Epithelial cell of proximal tubule (primary cell): ENCODE data around the gene PLS3. TPM values are rescaled to one million over a fixed set of nuclear protein-coding genes. Genes with fewer than 3 reads are reported as not detected.

Source experiments
- DNase-seq: peaks from one replicate; pipeline ENCODE4 v3.0.0-alpha.2; 2011; ENCODE audit warnings: low read depth
- H3K4me3 ChIP-seq: 2 replicates; pipeline ENCODE4 v1.5.1; 2011; ENCODE audit warnings: low read depth, mild to moderate bottlenecking, low read length
- CTCF ChIP-seq: conservative IDR thresholded peaks from 2 replicates; pipeline ENCODE4 v1.5.1; 2012; ENCODE audit warnings: low read depth, mild to moderate bottlenecking, low read length
- total RNA-seq: library from RNA; depleted of rRNA; stranded (reverse); fragments of >200 nt; gene quantifications from 2 replicates; pipeline ENCODE4 v1.2.3, GENCODE V29; 2015

Gene PLS3
- total RNA-seq, 1 donor from 2014 or later, result 133 TPM

- no peak for TF ChIP-seq CTCF
- no peak overlapping the region for H3K4me3 ChIP-seq
- no peak for DNase-seq
Observed at GRCh38 chrX:115553171-115553570, 7.8 kb upstream of the PLS3 start.

- no peak for DNase-seq
- TF ChIP-seq CTCF, result no peak
- no peak overlapping the region for H3K4me3 ChIP-seq
Observed at GRCh38 chrX:115559672-115560071, 1.3 kb upstream of the PLS3 start.

GRCh38 chrX:115560211-115560977 is 580 bp upstream of the PLS3 start:
- DNase-seq, result no peak
- H3K4me3 ChIP-seq, result peak overlapping the region; percentile 71
- TF ChIP-seq CTCF, result no peak

- peak overlapping the region; percentile 71 for H3K4me3 ChIP-seq
- DNase-seq, result no peak
- no peak for TF ChIP-seq CTCF
Observed at GRCh38 chrX:115561605-115562479, 868 bp downstream of the PLS3 start.

GRCh38 chrX:115562480-115562847 is 1.5 kb downstream of the PLS3 start:
- no peak for TF ChIP-seq CTCF
- DNase-seq, result no peak
- peak overlapping the region; percentile 71 for H3K4me3 ChIP-seq

- peak overlapping the region; percentile 16 for H3K4me3 ChIP-seq
- no peak for DNase-seq
- no peak for TF ChIP-seq CTCF
Observed at GRCh38 chrX:115563633-115564162, 2.7 kb downstream of the PLS3 start.
